Activated gamma-delta T cell treated with anti-CD3 and anti-CD28 coated beads, Interleukin-2, amount 50 U/mL, for 16 hours (primary cell): ENCODE data around the gene KRTAP9-1.
"Not testable (repeated sequence)": the region's sequence is repeated elsewhere in the genome, so short reads cannot be mapped to it uniquely, and the experiment has no call there.

Experiments
- DNase-seq: peaks from one replicate; pipeline ENCODE4 v3.0.0-alpha.2; 2020; ENCODE audit warnings: low read depth

KRTAP9-1 gene, protein sequence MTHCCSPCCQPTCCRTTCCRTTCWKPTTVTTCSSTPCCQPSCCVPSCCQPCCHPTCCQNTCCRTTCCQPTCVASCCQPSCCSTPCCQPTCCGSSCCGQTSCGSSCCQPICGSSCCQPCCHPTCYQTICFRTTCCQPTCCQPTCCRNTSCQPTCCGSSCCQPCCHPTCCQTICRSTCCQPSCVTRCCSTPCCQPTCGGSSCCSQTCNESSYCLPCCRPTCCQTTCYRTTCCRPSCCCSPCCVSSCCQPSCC

DNA sequence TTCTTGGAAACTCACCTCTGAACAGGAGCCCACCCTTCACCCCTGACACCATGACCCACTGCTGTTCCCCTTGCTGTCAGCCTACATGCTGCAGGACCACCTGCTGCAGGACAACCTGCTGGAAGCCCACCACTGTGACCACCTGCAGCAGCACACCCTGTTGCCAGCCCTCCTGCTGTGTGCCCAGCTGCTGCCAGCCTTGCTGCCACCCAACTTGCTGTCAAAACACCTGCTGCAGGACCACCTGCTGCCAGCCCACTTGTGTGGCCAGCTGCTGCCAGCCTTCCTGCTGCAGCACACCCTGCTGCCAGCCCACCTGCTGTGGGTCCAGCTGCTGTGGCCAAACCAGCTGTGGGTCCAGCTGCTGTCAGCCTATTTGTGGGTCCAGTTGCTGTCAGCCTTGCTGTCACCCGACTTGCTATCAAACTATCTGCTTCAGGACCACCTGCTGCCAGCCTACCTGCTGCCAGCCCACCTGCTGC, at the start of gene KRTAP9-1:
KRTAP9-1 (plus strand) TSS at position 51 of the 482 bp plus-strand sequence; CDS start at position 51, 0 bp downstream.
- not testable (repeated sequence) for DNase-seq

- no peak for DNase-seq
Measured at GRCh38 chr17:41140360-41141131, 49.1 kb upstream of the KRTAP9-1 start, which contains the start of gene KRTAP4-6. TSS of gene KRTAP4-6 (minus strand) at chr17:41140544. CDS start at chr17:41140487, 57 bp downstream.

- DNase-seq, result no peak
Measured at GRCh38 chr17:41141361-41141760, 48.3 kb upstream of the KRTAP9-1 start.

- no peak for DNase-seq
Measured at GRCh38 chr17:41144846-41145245, 44.8 kb upstream of the KRTAP9-1 start.

GRCh38 chr17:41145261-41145660, 44.4 kb upstream of the KRTAP9-1 start:
- DNase-seq, result no peak

DNA sequence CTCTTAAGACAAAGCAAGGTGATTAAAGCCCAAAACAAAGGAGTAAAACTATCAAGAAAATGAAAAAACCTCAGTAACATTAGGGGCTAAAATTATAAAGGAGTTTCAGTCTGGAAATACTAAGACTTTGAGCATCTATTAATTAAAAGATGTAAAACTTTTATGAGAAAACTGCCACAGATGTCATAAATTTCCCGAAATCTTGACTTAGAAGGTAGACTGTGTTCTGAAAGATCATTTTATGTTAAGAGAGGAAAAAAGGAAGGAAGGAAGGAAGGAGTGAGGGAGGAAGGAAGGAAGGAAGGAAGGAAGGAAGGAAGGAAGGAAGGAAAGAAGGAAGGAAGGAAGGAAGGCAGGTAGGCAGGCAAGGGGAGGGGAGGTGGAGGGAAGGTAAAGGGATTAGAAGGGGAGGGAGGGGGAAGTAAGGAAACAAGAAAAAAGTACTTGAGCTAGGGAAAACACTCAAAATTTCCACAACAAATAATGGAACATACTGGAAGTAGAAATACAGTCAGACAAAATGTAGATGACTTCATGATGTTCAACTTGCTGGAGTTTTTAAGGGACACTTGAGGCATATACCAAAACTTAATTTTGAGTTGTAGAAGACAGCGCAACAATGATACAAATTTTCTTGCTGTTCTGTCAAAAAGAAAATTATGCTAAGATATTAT, 42.0 kb upstream of the KRTAP9-1 start:
- no peak for DNase-seq

DNA sequence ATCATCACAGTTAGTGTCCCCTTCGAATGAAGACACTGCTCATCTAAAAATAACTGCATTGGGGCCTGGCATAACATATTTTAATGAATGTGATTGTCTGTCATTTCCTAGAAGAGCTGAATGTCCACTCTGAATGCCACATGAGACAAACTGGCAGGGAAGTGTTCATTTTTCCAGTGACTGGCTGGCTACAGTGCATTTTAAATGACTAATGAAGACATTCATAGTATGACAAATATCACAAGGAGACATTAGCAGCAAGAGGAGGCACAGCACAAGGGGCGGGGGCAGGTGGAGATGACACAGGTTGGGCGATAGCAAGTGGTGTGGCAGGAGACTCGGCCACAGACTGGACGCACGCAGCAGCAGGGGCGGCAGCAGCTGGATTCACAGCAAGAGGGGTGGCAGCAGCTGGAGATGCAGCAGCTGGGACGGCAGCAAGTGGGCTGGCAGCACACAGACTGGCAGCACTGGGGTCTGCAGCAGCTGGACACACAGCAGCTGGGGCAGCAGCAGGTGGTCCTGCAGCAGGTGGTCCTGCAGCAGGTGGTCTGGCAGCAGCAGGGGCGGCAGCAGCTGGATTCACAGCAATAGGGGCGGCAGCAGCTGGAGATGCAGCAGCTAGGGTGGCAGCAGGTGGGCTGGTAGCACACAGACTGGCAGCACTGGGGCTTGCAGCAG, 40.6 kb upstream of the KRTAP9-1 start:
- not testable (repeated sequence) for DNase-seq

DNA sequence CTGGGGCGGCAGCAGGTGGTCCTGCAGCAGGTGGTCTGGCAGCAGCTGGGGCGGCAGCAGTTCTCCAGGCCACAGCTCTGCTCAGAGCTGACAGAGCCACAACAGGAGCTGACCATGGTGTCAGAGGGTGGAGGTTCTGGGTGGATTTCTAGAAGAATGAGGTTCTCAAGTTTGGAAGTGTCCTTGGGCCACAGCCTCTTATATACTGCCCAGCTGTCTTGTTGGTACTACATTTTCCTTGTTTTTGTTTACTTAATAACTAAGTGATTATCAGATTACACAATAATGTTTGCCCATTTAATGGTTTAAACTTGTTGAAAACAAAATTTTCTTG, 40.1 kb upstream of the KRTAP9-1 start, which contains the start of gene KRTAP4-5:
KRTAP4-5 (minus strand) TSS at position 174 of the 334 bp plus-strand sequence; CDS start at position 116, 58 bp downstream.
- DNase-seq, result no peak

- no peak for DNase-seq
Measured at GRCh38 chr17:41150026-41150425, 39.7 kb upstream of the KRTAP9-1 start.

DNA sequence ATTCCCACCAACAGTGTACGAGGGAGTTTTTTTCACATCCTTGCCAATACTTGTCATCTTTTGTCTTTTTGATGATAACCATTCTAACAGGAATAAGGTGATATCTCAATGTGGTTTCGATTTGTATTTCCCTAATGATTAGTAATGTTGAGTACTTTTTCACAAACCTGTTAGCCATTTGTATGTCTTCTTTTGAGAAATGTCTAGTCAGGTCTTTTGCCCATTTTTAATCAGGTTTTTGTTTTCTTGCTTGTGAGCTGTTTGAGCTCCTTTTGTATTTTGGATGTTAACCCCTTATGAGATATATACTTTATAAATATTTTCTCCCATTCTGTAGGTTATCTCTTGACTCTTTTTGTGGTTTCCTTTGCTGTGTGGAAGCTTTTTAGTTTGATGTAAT, 38.2 kb upstream of the KRTAP9-1 start:
- no peak for DNase-seq

GRCh38 chr17:41153856-41154255, 35.8 kb upstream of the KRTAP9-1 start:
- no peak for DNase-seq

DNA sequence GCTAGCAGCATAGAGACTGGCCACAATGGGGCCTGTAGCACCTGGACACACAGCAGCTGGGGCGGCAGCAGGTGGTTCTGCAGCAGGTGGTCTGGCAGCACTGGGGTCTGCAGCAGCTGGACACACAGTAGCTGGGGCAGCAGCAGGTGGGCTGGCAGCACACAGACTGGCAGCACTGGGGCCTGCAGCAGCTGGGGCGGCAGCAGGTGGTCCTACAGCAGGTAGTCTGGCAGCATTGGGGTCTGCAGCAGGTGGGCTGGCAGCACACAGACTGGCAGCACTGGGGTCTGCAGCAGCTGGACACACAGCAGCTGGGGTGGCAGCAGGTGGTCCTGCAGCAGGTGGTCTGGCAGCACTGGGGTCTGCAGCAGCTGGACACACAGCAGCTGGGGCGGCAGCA, 29.5 kb upstream of the KRTAP9-1 start:
- DNase-seq, result not testable (repeated sequence)

- no peak for DNase-seq
Measured at GRCh38 chr17:41160648-41161047, 29.0 kb upstream of the KRTAP9-1 start, which contains the start of gene KRTAP4-4. TSS of gene KRTAP4-4 (minus strand) at chr17:41160748. CDS start at chr17:41160691, 57 bp downstream.

DNA sequence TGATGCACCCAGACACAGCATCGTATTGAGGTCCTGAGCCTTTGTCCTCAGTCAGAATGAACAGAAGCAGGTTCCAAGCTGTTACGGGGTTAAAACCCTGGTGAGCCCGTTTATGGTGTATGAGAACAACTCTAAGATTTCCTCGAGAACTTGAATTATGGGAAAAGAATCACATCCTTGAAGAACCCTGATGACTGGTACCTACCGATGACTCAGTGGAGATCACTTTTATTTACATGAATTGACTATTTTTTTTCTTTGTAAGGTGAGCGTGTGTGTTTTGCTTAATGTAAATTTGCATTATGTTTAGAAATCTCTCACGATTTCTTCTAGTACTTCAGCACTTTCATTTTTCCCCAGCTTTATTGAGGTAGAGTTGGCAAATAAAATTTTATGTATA, 25.9 kb upstream of the KRTAP9-1 start:
- no peak for DNase-seq

- no peak for DNase-seq
Measured at GRCh38 chr17:41167561-41167960, 22.1 kb upstream of the KRTAP9-1 start.

GRCh38 chr17:41168121-41168520, 21.6 kb upstream of the KRTAP9-1 start, which contains the start of gene KRTAP4-3:
TSS of gene KRTAP4-3 (minus strand) at chr17:41168221. CDS start at chr17:41168172, 49 bp downstream.
- no peak for DNase-seq

DNA sequence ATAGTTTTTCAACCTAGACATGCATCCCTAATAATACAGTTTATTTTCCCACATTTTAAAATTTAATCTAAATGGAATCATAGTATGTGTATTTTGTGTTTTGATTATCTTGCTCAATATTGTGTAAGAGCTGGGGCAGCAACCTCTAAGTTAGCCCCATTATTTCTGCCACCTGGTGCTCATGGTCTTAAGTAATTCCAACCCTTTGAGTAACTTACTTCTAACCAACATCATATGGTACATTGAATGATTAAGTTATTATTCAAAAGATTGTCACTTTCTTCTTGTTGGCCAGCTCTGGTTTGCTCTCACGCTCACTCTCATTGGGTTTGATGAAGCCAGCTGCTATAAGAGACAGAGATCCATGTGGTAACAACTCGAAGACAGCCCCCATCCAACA, 17.8 kb upstream of the KRTAP9-1 start:
- no peak for DNase-seq

- DNase-seq, result no peak
Measured at GRCh38 chr17:41176744-41177387, 12.8 kb upstream of the KRTAP9-1 start.

- DNase-seq, result no peak
Measured at GRCh38 chr17:41177727-41178271, 11.9 kb upstream of the KRTAP9-1 start, which contains the start of gene KRTAP4-2. TSS of gene KRTAP4-2 (minus strand) at chr17:41178221. CDS start at chr17:41178164, 57 bp downstream.

- DNase-seq, result no peak
Measured at GRCh38 chr17:41178341-41178740, 11.3 kb upstream of the KRTAP9-1 start.
